GM12874 (cell line): ENCODE measurements around the gene ZNF436.

Experiments
- CTCF ChIP-seq: IDR thresholded peaks from 2 replicates; pipeline ENCODE4 v1.5.1; 2011; ENCODE audit warnings: low read depth, mild to moderate bottlenecking, control low read depth, low read length, moderate library complexity; ENCODE audit not compliant: insufficient read depth

The ZNF436 gene

GRCh38 chr1:23368562-23369334 lies 888 bp downstream of the ZNF436 start:
- TF ChIP-seq CTCF, result peak; percentile 24; the same call in 1 of the 2 replicates

- no peak for TF ChIP-seq CTCF
Observed at GRCh38 chr1:23367791-23368561, 1.7 kb downstream of the ZNF436 start.

- TF ChIP-seq CTCF, result no peak
Observed at GRCh38 chr1:23367451-23367790, 2.2 kb downstream of the ZNF436 start.

- no peak for TF ChIP-seq CTCF
Observed at GRCh38 chr1:23366598-23366997, 3.0 kb downstream of the ZNF436 start.

- no peak for TF ChIP-seq CTCF
Observed at GRCh38 chr1:23366146-23366545, 3.5 kb downstream of the ZNF436 start.

- TF ChIP-seq CTCF, result no peak
Observed at GRCh38 chr1:23362218-23362713, 7.4 kb downstream of the ZNF436 start.

- no peak for TF ChIP-seq CTCF
Observed at GRCh38 chr1:23358310-23358875, 11.2 kb downstream of the ZNF436 start.
